Inflammatory macrophage treated with lipopolysaccharide for 1 hour (primary cell): Measurements from ENCODE around the gene TBL1XR1.

Experiments used
- DNase-seq, 2 donors: peaks; one replicate each; pipeline ENCODE4 v3.0.0-alpha.2; 2020 to 2022

TBL1XR1 gene

DNA sequence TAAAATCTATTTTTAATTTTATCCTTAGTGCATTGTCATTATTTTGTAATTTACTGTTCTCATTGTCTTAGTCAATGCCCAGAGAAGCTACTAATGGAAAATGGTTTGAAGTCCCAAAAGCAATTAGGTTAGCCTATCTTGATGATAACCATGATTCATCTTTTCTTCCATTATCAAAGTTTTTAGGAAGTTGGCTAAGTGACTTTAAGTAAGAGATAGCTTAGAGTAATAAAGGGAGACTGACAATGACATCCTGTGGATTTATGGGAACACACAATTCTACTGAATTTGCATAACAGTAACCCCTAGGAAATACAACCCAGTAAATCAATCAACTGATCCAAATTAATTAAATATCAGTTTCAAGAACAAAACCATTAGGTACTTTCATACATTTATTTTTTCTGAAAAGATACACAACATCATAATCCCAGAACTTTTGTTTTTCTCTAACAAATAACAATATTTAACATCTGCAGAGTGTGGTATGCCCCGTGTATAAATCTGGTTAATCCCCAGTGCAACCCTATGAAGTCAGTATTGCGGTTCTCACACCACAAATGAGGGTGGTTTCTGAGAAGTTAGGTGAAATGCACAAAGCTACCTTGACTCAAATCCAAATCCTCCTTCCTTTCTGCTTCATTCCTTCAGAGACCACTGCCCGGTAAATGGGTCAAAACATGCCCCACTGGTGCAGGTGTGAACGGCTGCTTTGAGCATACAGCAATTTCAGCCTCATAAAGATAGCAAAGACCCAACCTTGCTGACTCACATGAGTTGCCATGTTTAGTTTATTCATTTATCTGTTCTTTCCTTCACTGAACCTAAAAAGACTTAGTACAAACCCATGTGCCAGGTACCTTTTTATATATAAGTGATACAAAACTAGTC is 202.1 kb downstream of the TBL1XR1 start:
- no peak for DNase-seq

DNA sequence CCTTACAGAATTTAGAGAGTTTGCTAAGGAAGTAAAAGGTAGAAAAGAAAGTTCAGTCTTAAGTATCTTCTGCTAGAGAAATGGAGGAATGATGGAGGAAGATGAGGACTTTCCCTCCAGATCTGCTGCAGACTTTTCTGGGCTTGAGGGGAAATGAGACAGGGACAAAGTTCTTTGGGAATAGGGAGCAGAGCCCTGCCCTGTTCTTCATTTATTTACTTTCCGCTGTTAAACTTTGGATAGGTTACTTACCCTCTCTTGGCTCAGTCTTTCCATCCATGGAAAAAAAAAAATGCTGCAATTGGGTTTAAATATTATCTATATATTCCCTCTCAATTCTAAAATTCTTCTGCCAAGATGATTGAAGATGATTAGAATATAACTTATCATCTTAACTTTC is 202.9 kb downstream of the TBL1XR1 start:
- no peak for DNase-seq

DNA sequence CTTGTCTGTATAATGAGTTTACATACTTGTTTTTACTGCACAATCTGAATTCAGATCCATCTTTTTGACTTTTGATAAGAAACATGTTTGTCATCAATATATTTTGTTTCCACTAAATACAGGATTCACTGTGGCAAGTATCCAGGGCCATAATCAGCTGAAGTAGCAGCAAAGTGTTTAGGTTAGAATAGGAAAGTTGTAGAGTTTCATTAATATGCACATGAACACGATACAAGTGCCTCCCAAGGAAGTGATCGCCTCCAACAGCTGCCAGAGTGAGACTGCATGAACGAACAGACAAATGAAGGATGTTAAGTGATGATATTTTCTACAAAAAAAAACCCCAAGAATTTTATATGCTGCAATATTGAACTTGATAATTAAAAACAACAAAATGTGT is 204.3 kb downstream of the TBL1XR1 start:
- DNase-seq = no peak

DNA sequence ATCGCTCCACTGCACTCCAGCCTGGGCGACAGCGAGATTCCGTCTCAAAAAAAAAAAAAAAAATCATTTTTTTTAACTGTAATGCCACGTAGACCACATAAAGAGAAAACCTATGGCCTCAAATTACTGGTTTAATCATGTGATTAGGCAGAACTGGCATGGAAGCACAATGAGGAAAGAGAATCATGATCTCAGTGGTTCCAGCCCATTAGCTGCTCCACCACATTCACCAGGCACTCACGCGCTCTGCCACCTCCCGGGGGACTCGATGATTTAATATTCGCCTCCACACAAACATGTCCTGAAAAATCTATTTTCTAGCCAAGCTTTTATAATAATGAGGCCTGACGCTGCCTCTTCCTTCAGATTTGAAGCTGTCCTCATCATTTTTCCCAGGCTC is 204.7 kb downstream of the TBL1XR1 start:
- DNase-seq = no peak

DNA sequence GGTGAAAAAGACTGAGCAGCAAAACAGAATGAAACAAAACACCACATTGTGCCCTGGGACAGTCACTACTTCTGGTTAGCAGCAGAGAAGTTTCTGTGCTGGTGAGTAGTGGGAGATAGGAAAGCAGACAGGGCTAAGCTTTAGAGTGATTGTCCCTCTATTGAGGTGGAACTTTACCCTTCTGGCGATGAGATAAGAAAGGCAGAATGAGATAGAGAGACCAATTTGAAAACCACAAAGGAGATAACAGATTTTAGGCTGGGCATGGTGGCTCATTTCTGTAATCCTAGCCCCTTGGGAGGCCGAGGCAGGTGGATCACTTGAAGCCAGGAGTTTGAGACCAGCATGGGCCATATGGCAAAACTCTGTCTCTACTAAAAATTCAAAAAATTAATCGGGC is 208.5 kb downstream of the TBL1XR1 start:
- no peak for DNase-seq

DNA sequence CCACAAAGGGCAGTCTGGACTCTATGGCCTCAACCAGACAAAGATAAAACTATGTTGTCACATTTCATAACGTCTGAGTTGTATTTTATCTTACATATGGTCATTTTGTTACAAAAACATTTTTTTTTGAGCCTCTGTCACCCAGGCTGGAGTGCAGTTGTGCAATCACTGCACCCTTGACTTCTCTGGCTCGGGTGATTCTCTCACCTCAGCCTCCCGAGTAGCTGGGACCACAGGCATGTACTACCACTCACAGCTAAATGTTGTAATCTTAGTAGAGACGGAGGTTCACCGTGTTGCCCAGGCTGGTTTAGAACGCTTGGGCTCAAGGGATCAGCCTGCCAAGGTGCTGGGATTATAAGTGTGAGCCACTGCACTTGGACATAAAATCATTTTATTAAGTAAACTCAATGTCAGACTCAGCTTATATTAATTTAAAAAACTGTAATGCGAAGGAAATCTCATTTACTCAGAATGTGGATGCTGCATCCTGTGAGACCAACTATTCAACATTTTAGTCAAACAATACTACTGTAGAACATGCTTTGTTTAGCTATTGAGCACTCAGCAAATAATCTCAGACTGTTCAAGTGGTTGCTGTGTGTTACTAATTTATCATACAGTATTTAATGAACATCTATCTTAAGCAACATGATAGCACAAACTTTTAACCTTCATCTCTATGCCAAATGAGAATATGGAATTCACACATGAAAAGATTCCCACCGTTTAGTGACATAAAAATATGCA is 209.2 kb downstream of the TBL1XR1 start:
- DNase-seq = no peak

DNA sequence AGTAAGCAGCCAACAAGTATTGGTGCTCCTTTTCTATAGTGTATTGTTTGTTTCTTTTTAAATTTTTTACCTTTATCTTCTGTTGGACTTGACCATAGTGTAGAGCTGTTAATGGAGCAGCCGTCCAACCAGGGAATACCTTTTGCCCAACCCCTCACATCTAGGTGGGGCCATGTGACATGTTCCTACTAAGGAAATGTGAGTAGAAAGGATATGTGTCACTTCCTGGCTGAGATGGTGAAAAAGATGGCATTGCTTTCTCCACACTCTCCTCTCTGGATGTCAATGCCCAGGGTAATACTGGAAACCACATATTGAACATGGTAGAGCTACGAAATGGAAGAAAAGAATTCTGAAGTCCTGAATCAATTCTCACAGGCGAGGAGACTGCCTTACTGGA is 218.8 kb downstream of the TBL1XR1 start:
- DNase-seq = no peak

DNA sequence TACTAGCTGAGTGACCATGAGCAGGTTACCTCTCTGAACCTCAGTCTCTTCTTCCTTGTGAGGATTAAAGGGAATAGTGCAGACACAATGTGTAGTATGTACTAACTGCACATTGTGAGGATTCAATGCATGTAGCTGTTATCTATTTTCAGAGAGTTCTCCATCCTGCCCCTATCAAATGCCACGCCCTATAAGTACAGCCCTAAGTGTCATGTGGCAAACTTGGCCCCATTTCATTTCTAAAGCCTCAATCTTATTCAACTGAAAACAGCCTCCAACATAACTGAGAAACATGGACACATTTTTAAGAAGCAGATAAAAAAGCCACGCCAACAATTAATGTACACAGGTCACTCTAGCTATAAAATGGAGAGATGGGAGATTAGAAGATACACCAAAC is 220.0 kb downstream of the TBL1XR1 start:
- DNase-seq = no peak

DNA sequence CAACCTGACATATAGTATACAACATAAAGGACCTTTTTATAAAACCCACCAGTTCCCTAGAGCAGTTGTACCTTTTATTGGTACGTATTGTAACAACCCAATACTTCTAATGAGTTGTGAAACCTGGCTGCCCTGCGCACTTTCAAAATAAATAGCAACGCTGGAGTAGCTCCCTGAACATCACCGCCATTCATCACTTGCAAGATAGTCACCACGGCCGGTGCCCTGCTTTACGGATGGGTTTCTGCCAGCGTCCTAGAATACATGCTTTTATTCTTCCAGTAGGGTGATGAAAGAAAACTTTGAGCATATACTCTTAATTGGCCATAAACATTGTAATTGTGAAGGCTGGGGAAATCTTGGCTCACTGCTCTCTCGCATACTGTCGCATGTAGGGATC is 220.7 kb downstream of the TBL1XR1 start:
- no peak for DNase-seq

DNA sequence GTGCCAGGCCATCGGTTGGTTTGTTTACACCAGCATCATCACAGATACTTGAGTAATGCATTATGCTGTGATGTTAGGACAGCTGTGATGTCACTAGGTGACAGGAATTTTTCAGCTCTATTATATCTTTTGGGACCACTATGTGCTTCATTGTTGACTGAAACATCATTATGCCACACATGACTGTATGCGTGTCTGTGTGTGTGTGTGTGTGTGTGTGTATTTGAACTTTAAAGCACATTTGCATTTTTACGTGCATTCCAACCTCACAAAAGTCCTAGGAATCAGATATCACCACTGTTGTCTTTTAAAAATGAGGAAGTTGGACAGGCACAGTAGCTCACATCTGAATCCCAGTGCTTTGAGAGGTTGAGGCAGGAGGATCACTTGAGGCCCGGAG is 223.0 kb downstream of the TBL1XR1 start:
- DNase-seq = no peak

DNA sequence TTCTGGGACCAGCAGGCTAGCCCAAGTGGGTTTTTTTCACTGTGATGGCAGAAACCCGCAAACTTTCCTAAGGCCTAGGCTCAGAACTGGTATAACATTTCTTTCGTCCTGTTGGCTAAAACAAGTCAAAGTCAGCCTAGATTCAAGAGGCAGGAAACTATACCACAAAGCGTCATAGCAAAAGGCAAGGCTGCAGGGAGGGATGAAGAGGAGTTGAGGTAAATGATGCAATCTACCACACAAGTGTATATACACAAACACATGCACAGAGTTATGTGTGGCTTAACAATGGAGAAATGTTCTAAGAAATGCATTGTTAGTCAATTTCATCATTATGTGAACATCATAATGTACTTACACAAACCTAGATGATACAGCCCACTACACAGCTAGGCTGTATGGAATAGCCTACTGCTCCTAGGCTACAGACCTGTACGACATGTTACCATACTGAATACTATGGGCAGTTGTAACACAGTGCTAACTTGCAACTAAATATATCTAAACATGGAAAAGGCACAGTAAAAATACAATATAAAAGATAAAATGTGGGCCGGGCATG is 225.6 kb downstream of the TBL1XR1 start:
- DNase-seq = no peak

DNA sequence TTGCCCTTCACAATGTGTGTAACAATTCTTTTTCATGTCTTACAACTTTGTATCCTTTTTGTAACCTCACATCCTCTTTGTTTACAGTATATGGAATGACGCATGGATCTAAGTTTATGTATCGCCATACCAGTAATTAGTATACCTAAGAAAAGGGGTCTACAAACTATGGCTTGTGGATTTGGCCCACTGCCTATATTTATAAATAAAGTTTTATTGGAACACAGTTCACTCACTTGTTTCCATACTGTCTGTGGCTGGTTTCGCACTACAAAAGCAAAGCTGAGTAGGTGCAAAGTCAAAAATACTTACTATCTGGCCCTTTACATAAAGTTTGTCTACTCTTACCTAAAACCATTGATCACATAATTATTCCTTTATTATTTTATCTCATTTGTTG is 226.5 kb downstream of the TBL1XR1 start:
- no peak for DNase-seq

DNA sequence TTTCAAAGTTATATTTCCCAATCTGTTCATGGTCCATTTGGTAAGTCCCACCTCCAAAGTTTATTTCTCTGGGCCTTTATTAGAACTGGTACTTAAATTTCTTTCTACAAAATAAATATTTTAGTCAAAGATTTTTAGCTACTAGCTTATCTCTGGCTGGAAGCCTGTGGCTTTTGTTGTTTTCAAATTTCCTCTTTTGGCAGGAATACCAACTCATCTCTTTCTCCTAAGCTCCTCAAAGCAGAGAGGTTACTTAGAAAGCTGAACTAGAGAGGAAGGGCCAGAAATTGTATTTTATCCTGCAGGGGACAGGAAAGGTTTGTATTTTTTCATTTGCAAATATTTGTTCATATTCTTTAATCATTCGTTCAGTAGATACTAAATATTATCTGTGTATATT is 227.8 kb downstream of the TBL1XR1 start:
- no peak for DNase-seq
